Epithelial cell of proximal tubule (primary cell): ENCODE data around the gene SPRYD3. TPM values are rescaled to one million over a fixed set of nuclear protein-coding genes. Genes with fewer than 3 reads are reported as not detected.

ENCODE experiments used
- DNase-seq: peaks from one replicate; pipeline ENCODE4 v3.0.0-alpha.2; 2011; ENCODE audit warnings: low read depth
- H3K4me3 ChIP-seq: 2 replicates; pipeline ENCODE4 v1.5.1; 2011; ENCODE audit warnings: low read depth, mild to moderate bottlenecking, low read length
- total RNA-seq: library from RNA; depleted of rRNA; stranded (reverse); fragments of >200 nt; gene quantifications from 2 replicates; pipeline ENCODE4 v1.2.3, GENCODE V29; 2015
- TF ChIP-seq, protein P1 (sequence below): conservative IDR thresholded peaks from 2 replicates; pipeline ENCODE4 v1.5.1; 2012; ENCODE audit warnings: low read depth, mild to moderate bottlenecking, low read length

SPRYD3 gene
- total RNA-seq, 1 donor from 2014 or later = 26.1 TPM

DNA sequence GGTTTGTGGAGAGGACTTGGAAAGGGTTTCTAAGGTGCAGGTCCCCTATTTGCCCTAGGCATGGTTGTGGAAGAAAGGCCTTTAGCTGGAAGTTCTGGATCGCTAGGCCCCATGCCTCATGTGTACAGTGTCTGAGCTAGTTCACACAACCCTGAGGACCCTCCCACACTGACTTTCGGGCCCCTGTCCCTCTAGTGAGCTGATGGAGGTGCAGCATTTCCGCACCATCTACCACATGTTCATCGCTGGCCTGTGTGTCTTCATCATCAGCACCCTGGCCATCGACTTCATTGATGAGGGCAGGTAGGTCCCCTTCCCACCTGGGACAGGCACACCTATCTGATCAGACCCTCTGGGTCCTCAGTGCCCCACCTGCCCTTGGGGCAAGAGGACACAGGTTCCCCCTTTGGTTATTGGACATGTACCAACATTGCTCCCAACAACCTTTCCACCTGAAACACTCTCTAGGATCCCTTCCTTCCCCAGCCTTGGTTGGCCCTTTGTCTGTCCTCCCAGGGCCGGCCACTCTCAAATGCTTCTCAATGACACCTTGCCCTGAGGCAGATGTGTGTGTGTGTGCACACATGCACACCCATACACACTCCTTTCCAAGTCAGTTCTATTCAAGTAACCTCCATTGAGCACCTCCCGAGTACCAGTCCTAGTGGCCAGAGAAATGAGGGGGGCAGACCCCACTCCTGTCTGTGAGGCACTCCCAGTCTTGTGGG is 26.7 kb upstream of the SPRYD3 start:
- no peak for DNase-seq
- no peak overlapping the region for H3K4me3 ChIP-seq
- TF ChIP-seq, protein P1, sequence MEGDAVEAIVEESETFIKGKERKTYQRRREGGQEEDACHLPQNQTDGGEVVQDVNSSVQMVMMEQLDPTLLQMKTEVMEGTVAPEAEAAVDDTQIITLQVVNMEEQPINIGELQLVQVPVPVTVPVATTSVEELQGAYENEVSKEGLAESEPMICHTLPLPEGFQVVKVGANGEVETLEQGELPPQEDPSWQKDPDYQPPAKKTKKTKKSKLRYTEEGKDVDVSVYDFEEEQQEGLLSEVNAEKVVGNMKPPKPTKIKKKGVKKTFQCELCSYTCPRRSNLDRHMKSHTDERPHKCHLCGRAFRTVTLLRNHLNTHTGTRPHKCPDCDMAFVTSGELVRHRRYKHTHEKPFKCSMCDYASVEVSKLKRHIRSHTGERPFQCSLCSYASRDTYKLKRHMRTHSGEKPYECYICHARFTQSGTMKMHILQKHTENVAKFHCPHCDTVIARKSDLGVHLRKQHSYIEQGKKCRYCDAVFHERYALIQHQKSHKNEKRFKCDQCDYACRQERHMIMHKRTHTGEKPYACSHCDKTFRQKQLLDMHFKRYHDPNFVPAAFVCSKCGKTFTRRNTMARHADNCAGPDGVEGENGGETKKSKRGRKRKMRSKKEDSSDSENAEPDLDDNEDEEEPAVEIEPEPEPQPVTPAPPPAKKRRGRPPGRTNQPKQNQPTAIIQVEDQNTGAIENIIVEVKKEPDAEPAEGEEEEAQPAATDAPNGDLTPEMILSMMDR = no peak

GRCh38 chr12:53105256-53105655 is 26.1 kb upstream of the SPRYD3 start:
- TF ChIP-seq, protein P1 = no peak
- no peak overlapping the region for H3K4me3 ChIP-seq
- DNase-seq = no peak

GRCh38 chr12:53103860-53104305 is 24.7 kb upstream of the SPRYD3 start:
- no peak overlapping the region for H3K4me3 ChIP-seq
- TF ChIP-seq, protein P1 = no peak
- no peak for DNase-seq

GRCh38 chr12:53102883-53103807 is 24.0 kb upstream of the SPRYD3 start, which contains the start of gene SOAT2:
TSS of gene SOAT2 (plus strand) at chr12:53103486. CDS start at chr12:53103578, 92 bp downstream.
- TF ChIP-seq, protein P1 = no peak

DNA sequence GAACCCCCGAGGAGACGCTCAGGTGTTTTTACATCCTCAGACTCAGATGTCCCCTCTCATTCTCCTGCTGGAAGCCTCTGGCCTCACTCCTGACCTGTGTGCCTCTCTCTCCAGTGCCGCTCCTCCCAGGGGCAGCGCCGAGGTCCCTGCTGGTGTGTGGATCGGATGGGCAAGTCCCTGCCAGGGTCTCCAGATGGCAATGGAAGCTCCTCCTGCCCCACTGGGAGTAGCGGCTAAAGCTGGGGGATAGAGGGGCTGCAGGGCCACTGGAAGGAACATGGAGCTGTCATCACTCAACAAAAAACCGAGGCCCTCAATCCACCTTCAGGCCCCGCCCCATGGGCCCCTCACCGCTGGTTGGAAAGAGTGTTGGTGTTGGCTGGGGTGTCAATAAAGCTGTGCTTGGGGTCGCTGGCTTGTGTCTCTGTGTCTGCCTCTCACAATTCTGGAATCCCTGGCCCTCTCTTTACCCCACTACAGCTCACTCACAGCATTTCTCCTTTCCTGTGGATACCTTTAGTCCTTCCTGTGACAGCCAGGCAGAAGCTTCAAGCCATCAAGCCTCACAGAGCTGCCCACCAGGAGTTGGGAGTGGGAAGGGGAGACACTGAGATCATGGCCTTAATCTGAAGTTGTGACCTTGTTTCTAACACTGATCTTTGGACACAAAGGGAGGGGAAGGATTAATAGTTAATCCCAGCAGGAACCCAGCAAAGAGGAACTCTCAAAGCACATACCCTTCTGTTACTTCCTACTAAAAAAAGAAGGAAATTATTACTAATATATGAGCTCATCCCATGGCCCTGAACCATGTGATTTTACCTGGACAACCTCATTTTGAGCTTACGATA is 23.0 kb upstream of the SPRYD3 start:
- TF ChIP-seq, protein P1 = no peak
- H3K4me3 ChIP-seq = no peak overlapping the region
- no peak for DNase-seq

More at GRCh38 chr12:53102883-53103807, 24.0 kb upstream of the SPRYD3 start, which contains the start of gene SOAT2:
- DNase-seq = no peak
- no peak within 1 kb of the TSS for H3K4me3 ChIP-seq

GRCh38 chr12:53101266-53101665 is 22.1 kb upstream of the SPRYD3 start:
- no peak overlapping the region for H3K4me3 ChIP-seq
- TF ChIP-seq, protein P1 = no peak
- no peak for DNase-seq
